Activated naive CD4-positive, alpha-beta T cell treated with anti-CD3 and anti-CD28 coated beads, Interleukin-2, amount 10 ng/mL, durations not matched to agents 7 days and 5 days (primary cell): Measurements from ENCODE around the gene SLC6A11.

Source experiments
- CTCF ChIA-PET: fragments of 350-600 bp; sonication (Branson Sonifier 250); formaldehyde crosslinking; loops from one replicate; lab custom pipeline; 2021; ENCODE audit warnings: antibody characterized with exemption; lab: Charles Lee
- DNase-seq: peaks from one replicate; pipeline ENCODE4 v3.0.0-alpha.2; 2020
- H3K27ac Mint-ChIP-seq: one replicate; pipeline ENCODE4 v1.8.0; 2021; ENCODE audit warnings: mild to moderate bottlenecking, moderate library complexity, mixed read lengths
- H3K27me3 Mint-ChIP-seq: one replicate; pipeline ENCODE4 v1.8.0; 2021; ENCODE audit warnings: mild to moderate bottlenecking, mixed read lengths
- H3K36me3 Mint-ChIP-seq: one replicate; pipeline ENCODE4 v1.8.0; 2021; ENCODE audit warnings: mixed read lengths
- H3K4me1 Mint-ChIP-seq: one replicate; pipeline ENCODE4 v1.8.0; 2021; ENCODE audit warnings: mixed read lengths
- H3K4me3 Mint-ChIP-seq: one replicate; pipeline ENCODE4 v1.8.0; 2021; ENCODE audit warnings: mild to moderate bottlenecking, moderate library complexity, mixed read lengths
- H3K9me3 Mint-ChIP-seq: one replicate; pipeline ENCODE4 v1.8.0; 2021; ENCODE audit warnings: mixed read lengths

Gene SLC6A11

GRCh38 chr3:10867384-10867783 is 51.4 kb downstream of the SLC6A11 start:
- Mint-ChIP-seq H3K9me3 (no peaks in the 10 kb centered on the region), H3K27ac (no peak overlapping the region), H3K27me3 (peaks cover 4% of the 10 kb centered on the region), H3K4me3 (no peak overlapping the region), H3K4me1 (no peaks in the 10 kb centered on the region), H3K36me3 (no peaks in the 10 kb centered on the region)
- CTCF ChIA-PET = no interaction called here
- DNase-seq = peak; percentile 37

DNA sequence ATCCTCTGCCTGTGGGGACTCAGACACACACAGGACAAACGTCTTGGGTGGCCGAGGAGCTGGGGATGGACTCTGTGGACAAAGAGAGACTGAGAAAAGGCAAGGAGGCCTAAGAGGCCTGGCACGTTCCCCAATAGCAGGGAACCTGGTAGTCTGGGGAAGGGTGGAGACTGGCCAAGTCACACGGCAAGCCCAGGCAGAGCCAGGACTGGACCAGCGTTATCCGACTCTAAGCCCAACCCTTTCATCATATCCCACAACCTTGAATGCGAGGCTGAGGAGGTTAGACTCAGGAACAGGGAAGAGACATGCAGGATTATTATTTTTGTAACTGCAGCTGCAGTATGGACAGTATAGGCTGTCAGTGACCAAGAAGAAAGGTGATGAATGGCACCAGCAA is 53.4 kb downstream of the SLC6A11 start:
- no peaks in the 10 kb centered on the region for H3K4me1 Mint-ChIP-seq
- H3K36me3 Mint-ChIP-seq = no peaks in the 10 kb centered on the region
- H3K27ac Mint-ChIP-seq = no peak overlapping the region
- peaks cover 4% of the 10 kb centered on the region for H3K27me3 Mint-ChIP-seq
- DNase-seq = no peak
- no peaks in the 10 kb centered on the region for H3K9me3 Mint-ChIP-seq
- no peak overlapping the region for H3K4me3 Mint-ChIP-seq
- CTCF ChIA-PET = no interaction called here

DNA sequence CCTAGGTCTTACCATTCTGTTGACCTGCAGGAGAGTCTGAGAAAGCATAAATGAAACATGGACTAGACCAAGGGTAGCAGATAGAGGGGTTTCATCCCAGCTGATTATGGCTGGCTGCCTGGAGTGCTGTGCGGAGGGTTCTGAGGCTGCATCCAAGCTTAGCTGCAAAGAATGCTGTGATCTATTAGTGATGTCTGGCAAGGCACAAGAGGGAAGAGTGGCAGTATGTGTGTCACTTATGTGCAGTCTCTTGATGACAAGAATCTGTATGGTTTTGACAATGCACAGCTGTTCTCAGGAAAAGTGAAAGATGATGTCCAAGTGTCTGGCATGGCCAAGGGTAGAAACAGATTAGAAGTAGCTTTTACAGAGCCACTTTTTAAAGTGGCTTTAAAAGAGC is 54.3 kb downstream of the SLC6A11 start:
- H3K9me3 Mint-ChIP-seq = no peaks in the 10 kb centered on the region
- peaks cover 4% of the 10 kb centered on the region for H3K27me3 Mint-ChIP-seq
- H3K36me3 Mint-ChIP-seq = no peaks in the 10 kb centered on the region
- H3K27ac Mint-ChIP-seq = no peak overlapping the region
- H3K4me1 Mint-ChIP-seq = no peaks in the 10 kb centered on the region
- CTCF ChIA-PET = no interaction called here
- no peak for DNase-seq
- H3K4me3 Mint-ChIP-seq = no peak overlapping the region

- H3K4me3 Mint-ChIP-seq = no peak overlapping the region
- DNase-seq = no peak
- no peak overlapping the region for H3K27ac Mint-ChIP-seq
- peaks cover 11% of the 10 kb centered on the region for H3K27me3 Mint-ChIP-seq
- H3K9me3 Mint-ChIP-seq = no peaks in the 10 kb centered on the region
- H3K4me1 Mint-ChIP-seq = no peaks in the 10 kb centered on the region
- CTCF ChIA-PET = no interaction called here
- no peaks in the 10 kb centered on the region for H3K36me3 Mint-ChIP-seq
Observed at GRCh38 chr3:10873415-10873814, 57.4 kb downstream of the SLC6A11 start.

GRCh38 chr3:10875914-10876313 is 59.9 kb downstream of the SLC6A11 start:
- H3K4me1 Mint-ChIP-seq = no peaks in the 10 kb centered on the region
- no peak overlapping the region for H3K4me3 Mint-ChIP-seq
- H3K27me3 Mint-ChIP-seq = peaks cover 11% of the 10 kb centered on the region
- H3K36me3 Mint-ChIP-seq = no peaks in the 10 kb centered on the region
- H3K27ac Mint-ChIP-seq = no peak overlapping the region
- CTCF ChIA-PET = no interaction called here
- no peaks in the 10 kb centered on the region for H3K9me3 Mint-ChIP-seq
- DNase-seq = no peak

DNA sequence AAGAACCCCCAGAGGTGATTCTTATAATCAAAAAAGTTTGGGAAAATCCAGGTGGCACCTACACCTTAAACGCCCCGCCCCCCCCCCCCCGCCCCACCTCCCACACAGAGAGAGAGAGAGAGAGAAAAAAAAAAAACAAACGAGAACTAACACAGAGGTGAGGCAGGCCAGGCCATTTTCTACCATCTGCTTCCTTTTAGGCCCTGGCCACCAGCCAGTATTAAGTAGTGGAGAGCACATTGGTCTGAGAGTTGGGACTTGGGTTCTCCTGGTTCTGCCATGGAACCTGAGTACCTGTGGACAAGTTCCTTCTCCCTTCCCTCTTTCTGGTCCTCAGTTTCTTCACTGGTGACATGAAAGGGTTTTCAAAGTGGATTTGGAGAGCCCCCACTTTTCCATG is 60.6 kb downstream of the SLC6A11 start:
- Mint-ChIP-seq H3K9me3 (no peaks in the 10 kb centered on the region), H3K4me3 (no peak overlapping the region), H3K27me3 (peaks cover 11% of the 10 kb centered on the region), H3K4me1 (no peaks in the 10 kb centered on the region), H3K36me3 (no peaks in the 10 kb centered on the region), H3K27ac (no peak overlapping the region)
- no peak for DNase-seq
- CTCF ChIA-PET = no interaction called here

DNA sequence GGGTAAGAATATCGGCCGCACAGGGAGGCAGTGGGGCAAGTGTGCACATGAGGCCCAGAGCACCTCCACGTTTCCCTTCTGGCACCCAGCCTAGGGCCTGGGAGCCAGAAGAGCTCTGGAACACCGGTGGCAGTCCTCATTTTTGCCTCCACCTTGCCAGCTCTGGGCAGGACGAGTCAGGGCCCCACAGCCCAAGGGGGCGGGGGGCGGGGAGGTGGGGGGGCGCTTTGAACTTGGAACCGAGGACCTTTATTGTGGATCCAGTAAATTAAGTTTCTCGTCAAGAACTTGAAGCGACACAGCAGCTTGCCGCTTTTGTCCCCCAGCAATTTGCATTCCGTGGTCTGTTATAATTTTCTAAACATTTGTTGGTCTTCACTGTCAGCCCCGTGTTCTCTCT is 66.8 kb downstream of the SLC6A11 start:
- peaks cover 4% of the 10 kb centered on the region for H3K27me3 Mint-ChIP-seq
- H3K36me3 Mint-ChIP-seq = no peaks in the 10 kb centered on the region
- CTCF ChIA-PET = interaction anchor here (0.8 to 1.6 kb wide), 2 partner anchors 124 to 406 kb away, joined by 3 to 7 read pairs; no protein-coding TSS in a partner anchor

GRCh38 chr3:10883478-10884234 is 67.6 kb downstream of the SLC6A11 start:
- CTCF ChIA-PET = interaction anchor here (0.8 to 1.6 kb wide), 2 partner anchors 125 to 405 kb away, joined by 3 to 7 read pairs; no protein-coding TSS in a partner anchor
- Mint-ChIP-seq H3K36me3 (no peaks in the 10 kb centered on the region), H3K4me3 (no peak overlapping the region), H3K4me1 (no peaks in the 10 kb centered on the region), H3K27ac (no peak overlapping the region), H3K27me3 (no peaks in the 10 kb centered on the region), H3K9me3 (no peaks in the 10 kb centered on the region)
- no peak for DNase-seq

More for the DNA sequence above, 66.8 kb downstream of the SLC6A11 start:
- H3K4me1 Mint-ChIP-seq = no peaks in the 10 kb centered on the region
- H3K27ac Mint-ChIP-seq = no peak overlapping the region
- H3K4me3 Mint-ChIP-seq = no peak overlapping the region
- H3K9me3 Mint-ChIP-seq = no peaks in the 10 kb centered on the region
- DNase-seq = no peak

DNA sequence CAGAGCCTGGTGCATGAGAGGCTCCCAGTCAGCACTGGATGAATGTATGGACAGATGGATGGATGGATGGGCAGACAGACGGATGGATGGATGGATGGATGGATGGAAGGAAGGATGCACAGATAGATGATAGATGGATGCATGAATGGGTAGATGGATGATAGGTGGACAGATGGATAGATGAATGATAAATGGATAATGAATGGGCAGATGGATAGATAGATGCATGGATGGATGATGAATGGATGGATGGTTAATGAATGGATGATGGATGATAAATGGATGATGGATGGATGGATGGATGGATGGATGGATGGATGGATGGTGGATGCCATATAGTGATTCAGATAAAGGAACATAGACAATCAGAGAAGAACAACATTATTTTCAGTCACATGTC is 71.0 kb downstream of the SLC6A11 start:
- CTCF ChIA-PET = no interaction called here
- H3K4me3 Mint-ChIP-seq = no peak overlapping the region
- DNase-seq = no peak
- no peaks in the 10 kb centered on the region for H3K4me1 Mint-ChIP-seq
- H3K9me3 Mint-ChIP-seq = peaks cover 5% of the 10 kb centered on the region
- H3K27ac Mint-ChIP-seq = no peak overlapping the region
- no peaks in the 10 kb centered on the region for H3K36me3 Mint-ChIP-seq
- no peaks in the 10 kb centered on the region for H3K27me3 Mint-ChIP-seq

DNA sequence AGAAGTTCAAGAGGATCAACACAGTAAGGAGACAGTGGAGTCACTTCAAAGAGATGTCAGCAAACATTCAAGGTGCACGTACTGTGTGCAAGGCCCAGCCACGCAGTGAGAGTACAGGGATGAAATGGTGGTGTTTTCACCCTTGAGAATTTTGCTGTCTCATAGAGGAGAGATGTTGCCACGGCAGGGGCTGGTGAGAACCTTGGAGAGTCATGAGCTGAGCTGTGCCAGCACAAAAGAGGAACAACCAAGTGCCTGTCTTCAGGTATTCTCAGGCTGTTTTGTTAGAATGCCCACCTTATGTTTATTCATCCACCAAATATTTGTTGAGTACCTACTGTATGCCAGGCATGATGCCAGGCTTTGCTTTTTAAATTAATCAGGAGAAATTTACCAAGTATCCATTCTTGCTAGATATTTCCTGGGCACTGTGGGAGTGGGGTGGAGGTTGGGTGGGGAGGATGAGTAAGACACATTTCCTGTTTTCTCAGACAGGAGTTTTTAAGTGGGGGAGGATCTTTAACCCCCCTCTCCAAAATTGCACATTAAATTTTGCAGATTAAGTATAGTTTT is 72.6 kb downstream of the SLC6A11 start:
- Mint-ChIP-seq H3K4me3 (no peak overlapping the region), H3K27ac (no peak overlapping the region), H3K36me3 (no peaks in the 10 kb centered on the region), H3K4me1 (no peaks in the 10 kb centered on the region), H3K9me3 (peaks cover 5% of the 10 kb centered on the region), H3K27me3 (no peaks in the 10 kb centered on the region)
- CTCF ChIA-PET = no interaction called here
- DNase-seq = no peak

- CTCF ChIA-PET = no interaction called here
- Mint-ChIP-seq H3K9me3 (peaks cover 5% of the 10 kb centered on the region), H3K27me3 (no peaks in the 10 kb centered on the region), H3K36me3 (no peaks in the 10 kb centered on the region), H3K27ac (no peak overlapping the region), H3K4me3 (no peak overlapping the region), H3K4me1 (no peaks in the 10 kb centered on the region)
- DNase-seq = no peak
Observed at GRCh38 chr3:10889206-10889960, 73.4 kb downstream of the SLC6A11 start.

DNA sequence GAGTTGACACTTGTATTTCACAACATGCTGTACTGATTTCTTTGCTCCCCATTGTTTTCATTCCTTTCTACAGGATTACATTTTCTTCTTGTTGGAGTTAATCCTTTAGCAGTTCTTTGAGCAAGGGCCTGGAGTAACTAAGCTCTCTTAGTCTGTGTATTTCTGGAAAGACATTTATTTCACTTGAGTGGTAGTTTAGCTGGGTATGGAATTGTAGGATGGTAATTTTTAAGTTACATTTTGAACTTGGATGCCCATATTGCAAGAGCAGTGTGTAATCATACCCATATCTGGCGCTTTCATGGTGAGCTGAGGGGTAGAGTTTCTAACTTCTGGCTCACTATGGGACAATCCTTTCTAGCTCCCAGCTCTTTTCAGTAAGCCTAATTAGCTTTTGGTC is 74.6 kb downstream of the SLC6A11 start:
- H3K4me3 Mint-ChIP-seq = no peak overlapping the region
- H3K36me3 Mint-ChIP-seq = no peaks in the 10 kb centered on the region
- peaks cover 5% of the 10 kb centered on the region for H3K9me3 Mint-ChIP-seq
- no peak overlapping the region for H3K27ac Mint-ChIP-seq
- no peak for DNase-seq
- no peaks in the 10 kb centered on the region for H3K4me1 Mint-ChIP-seq
- CTCF ChIA-PET = no interaction called here
- no peaks in the 10 kb centered on the region for H3K27me3 Mint-ChIP-seq

GRCh38 chr3:10892622-10893021 is 76.6 kb downstream of the SLC6A11 start:
- no peak for DNase-seq
- Mint-ChIP-seq H3K4me1 (no peaks in the 10 kb centered on the region), H3K9me3 (peaks cover 5% of the 10 kb centered on the region), H3K27me3 (no peaks in the 10 kb centered on the region), H3K27ac (no peak overlapping the region), H3K36me3 (no peaks in the 10 kb centered on the region), H3K4me3 (no peak overlapping the region)
- CTCF ChIA-PET = no interaction called here

DNA sequence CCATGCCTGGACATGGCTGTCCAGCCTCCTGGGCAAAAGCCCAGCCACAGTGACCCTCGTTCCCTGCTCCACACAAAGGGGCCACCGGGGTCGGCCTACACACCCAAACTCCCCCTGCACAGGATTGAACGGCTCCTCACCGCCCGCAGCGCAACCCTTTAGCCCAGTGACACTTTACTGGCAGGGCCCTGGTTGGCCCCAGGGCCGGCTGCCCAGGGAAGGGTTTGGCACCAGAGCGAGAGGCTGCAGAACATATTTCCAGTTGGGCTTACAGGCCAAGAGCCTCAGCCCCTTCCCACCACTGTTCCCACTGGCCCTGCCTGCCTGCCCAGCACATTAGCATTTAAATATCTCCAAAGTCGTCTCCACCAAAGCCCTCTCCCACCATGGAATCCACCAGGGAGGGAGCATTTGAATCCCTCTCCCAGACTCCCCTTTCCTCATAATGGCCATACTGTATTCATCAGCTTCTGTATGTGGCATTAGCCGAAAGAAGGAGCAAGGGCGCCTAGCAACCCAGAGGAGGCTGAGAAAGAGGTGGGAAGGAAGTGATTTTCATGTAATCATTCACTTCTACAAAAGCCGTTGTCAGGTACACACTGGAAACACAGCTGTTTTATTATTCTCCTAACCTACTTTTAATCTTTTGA is 85.4 kb downstream of the SLC6A11 start:
- Mint-ChIP-seq H3K36me3 (no peaks in the 10 kb centered on the region), H3K27me3 (no peaks in the 10 kb centered on the region), H3K4me3 (no peak overlapping the region), H3K9me3 (peaks cover 11% of the 10 kb centered on the region), H3K4me1 (no peaks in the 10 kb centered on the region), H3K27ac (no peak overlapping the region)
- CTCF ChIA-PET = no interaction called here
- DNase-seq = no peak
